Endothelial cell (in vitro differentiated cells): ENCODE results near the gene OR51G2. TPM values are rescaled to one million over a fixed set of nuclear protein-coding genes. Genes with fewer than 3 reads are reported as not detected.

Experiments
- DNase-seq: peaks from one replicate; pipeline ENCODE4 v3.0.0; 2021; ENCODE audit warnings: low spot score
- H3K27ac Mint-ChIP-seq: one replicate; pipeline ENCODE4 v1.8.0; 2021; ENCODE audit warnings: mixed read lengths, inconsistent platforms; ENCODE audit not compliant: unreplicated experiment
- H3K27me3 Mint-ChIP-seq: one replicate; pipeline ENCODE4 v1.8.0; 2021; ENCODE audit warnings: mild to moderate bottlenecking, moderate library complexity, mixed read lengths, inconsistent platforms; ENCODE audit not compliant: unreplicated experiment
- H3K36me3 Mint-ChIP-seq: one replicate; pipeline ENCODE4 v1.8.0; 2021; ENCODE audit warnings: mild to moderate bottlenecking, low read depth, mixed read lengths, inconsistent platforms; ENCODE audit not compliant: unreplicated experiment
- H3K4me1 Mint-ChIP-seq: one replicate; pipeline ENCODE4 v1.8.0; 2021; ENCODE audit warnings: mild to moderate bottlenecking, mixed read lengths, inconsistent platforms; ENCODE audit not compliant: unreplicated experiment
- H3K4me3 Mint-ChIP-seq: one replicate; pipeline ENCODE4 v1.8.0; 2021; ENCODE audit warnings: mild to moderate bottlenecking, mixed read lengths, inconsistent platforms; ENCODE audit not compliant: unreplicated experiment
- H3K9me3 Mint-ChIP-seq: one replicate; pipeline ENCODE4 v1.8.0; 2021; ENCODE audit warnings: mixed read lengths, inconsistent platforms; ENCODE audit not compliant: unreplicated experiment
- CTCF ChIP-seq: fragments of 200-600 bp; sonication (generic); IDR thresholded peaks from one replicate; pipeline ENCODE4 v1.5.0; 2021; ENCODE audit warnings: antibody characterized with exemption; ENCODE audit not compliant: unreplicated experiment
- total RNA-seq: library from RNA; stranded (reverse); fragmentation: NEBNext Ultra II Directional; extraction: Animal tissue kit (Norgen Biotek cat#: 25700); gene quantifications from one replicate; pipeline ENCODE4 v1.2.1, GENCODE V29; 2021; ENCODE audit not compliant: unreplicated experiment

The OR51G2 gene
- total RNA-seq, 1 donor from 2014 or later = not detected

GRCh38 chr11:4936745-4937144 lies 17.6 kb upstream of the OR51G2 start:
- Mint-ChIP-seq H3K36me3 (no peaks in the 10 kb centered on the region), H3K27ac (no peak overlapping the region), H3K9me3 (no peaks in the 10 kb centered on the region), H3K4me1 (no peaks in the 10 kb centered on the region), H3K4me3 (no peak overlapping the region), H3K27me3 (no peaks in the 10 kb centered on the region)
- DNase-seq = no peak
- no peak for TF ChIP-seq CTCF

GRCh38 chr11:4932751-4933150 lies 13.6 kb upstream of the OR51G2 start:
- Mint-ChIP-seq H3K27me3 (no peaks in the 10 kb centered on the region), H3K27ac (no peak overlapping the region), H3K4me3 (no peak overlapping the region), H3K4me1 (no peaks in the 10 kb centered on the region), H3K36me3 (no peaks in the 10 kb centered on the region), H3K9me3 (no peaks in the 10 kb centered on the region)
- TF ChIP-seq CTCF = no peak
- DNase-seq = no peak

GRCh38 chr11:4926608-4927007 lies 7.5 kb upstream of the OR51G2 start:
- H3K27ac Mint-ChIP-seq = no peak overlapping the region
- DNase-seq = no peak
- no peaks in the 10 kb centered on the region for H3K27me3 Mint-ChIP-seq
- no peak for TF ChIP-seq CTCF
- no peaks in the 10 kb centered on the region for H3K9me3 Mint-ChIP-seq
- H3K4me1 Mint-ChIP-seq = no peaks in the 10 kb centered on the region
- H3K36me3 Mint-ChIP-seq = no peaks in the 10 kb centered on the region
- H3K4me3 Mint-ChIP-seq = no peak overlapping the region

- H3K4me3 Mint-ChIP-seq = no peak within 1 kb of the TSS
- H3K27ac Mint-ChIP-seq = no peak within 1 kb of the TSS
- no peaks in the 10 kb centered on the region for H3K36me3 Mint-ChIP-seq
- H3K27me3 Mint-ChIP-seq = no peaks in the 10 kb centered on the region
- no peaks in the 10 kb centered on the region for H3K4me1 Mint-ChIP-seq
- DNase-seq = no peak
- TF ChIP-seq CTCF = no peak
- H3K9me3 Mint-ChIP-seq = no peaks in the 10 kb centered on the region
These were observed 5.1 kb upstream of the OR51G2 start, which contains the start of gene OR51G1 for GRCh38 chr11:4924239-4924638. OR51G1 (minus strand) TSS chr11:4924339; CDS start chr11:4924339, 0 bp downstream.

GRCh38 chr11:4922304-4922703 lies 3.2 kb upstream of the OR51G2 start:
- TF ChIP-seq CTCF = no peak
- no peaks in the 10 kb centered on the region for H3K4me1 Mint-ChIP-seq
- no peaks in the 10 kb centered on the region for H3K9me3 Mint-ChIP-seq

More at GRCh38 chr11:4922304-4922703, 3.2 kb upstream of the OR51G2 start:
- Mint-ChIP-seq H3K4me3 (no peak overlapping the region), H3K27me3 (no peaks in the 10 kb centered on the region), H3K36me3 (no peaks in the 10 kb centered on the region), H3K27ac (no peak overlapping the region)
- no peak for DNase-seq
